ENCODE measurements around the gene MPLKIP.
"Not testable (repeated sequence)": the region's sequence is repeated elsewhere in the genome, so short reads cannot be mapped to it uniquely, and the experiment has no call there.

DNA sequence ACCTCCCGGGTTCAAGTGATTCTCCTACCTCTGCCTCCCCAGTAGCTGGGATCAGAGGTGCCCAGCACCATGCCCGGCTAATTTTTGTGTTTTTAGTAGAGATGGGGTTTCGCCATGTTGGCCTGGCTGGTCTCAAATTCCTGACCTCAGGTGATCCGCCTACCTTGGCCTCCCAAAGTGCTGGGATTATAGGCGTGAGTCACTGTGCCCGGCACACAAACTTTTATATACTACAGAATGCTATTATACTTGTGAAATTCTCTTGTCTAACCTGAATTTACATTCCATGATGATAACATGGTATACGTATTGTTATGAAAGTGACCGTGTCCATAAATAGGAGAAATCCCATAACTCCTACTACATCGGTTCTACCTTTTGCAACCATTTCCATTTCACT, 17.2 kb downstream of the MPLKIP start:
- TF ChIP-seq CTCF (conservative IDR thresholded peaks at IDR 0.05; ENCODE audit: low read depth in 2 of 2); POLR2AphosphoS5 (IDR thresholded peaks at IDR 0.05; ENCODE audit: low read depth); EZH2phosphoT487 (IDR thresholded peaks at IDR 0.05; ENCODE audit: unreplicated experiment); CREB1 (CRISPR knock-in tag; IDR thresholded peaks at IDR 0.05; ENCODE audit: low read depth): not testable (repeated sequence)

Measured in GM23338 (cell line).